Astrocyte of the spinal cord (primary cell): ENCODE data around the gene ZMIZ1.
A peak's percentile ranks its signal among the peaks of the same experiment; 100 is the strongest.

Experiments used
- DNase-seq: peaks from one replicate; pipeline ENCODE4 v3.0.0; 2011; ENCODE audit warnings: low read depth, low spot score
- H3K4me3 ChIP-seq: 2 replicates; pipeline ENCODE4 v1.5.1; 2011; ENCODE audit warnings: low read depth, mild to moderate bottlenecking, low read length, moderate library complexity
- CTCF ChIP-seq: IDR thresholded peaks from 2 replicates; pipeline ENCODE4 v1.5.1; 2012; ENCODE audit warnings: low read depth, mild to moderate bottlenecking, low read length, inconsistent platforms
- in situ Hi-C: cut with HindIII; loops from 2 replicates; pipeline ENCODE4 v1.10.0; 2017; ENCODE audit warnings: low sequenced_read_pairs

The ZMIZ1 gene

GRCh38 chr10:79127151-79127961, 58.6 kb downstream of the ZMIZ1 start:
- in situ Hi-C loops: no loop called here
- DNase-seq: peak; percentile 84
- no peak overlapping the region for H3K4me3 ChIP-seq
- TF ChIP-seq CTCF: no peak

- no peak overlapping the region for H3K4me3 ChIP-seq
- TF ChIP-seq CTCF: no peak
- no peak for DNase-seq
- in situ Hi-C loops: no loop called here
Measured at GRCh38 chr10:79128241-79128922, 59.6 kb downstream of the ZMIZ1 start.

- in situ Hi-C loops: no loop called here
- TF ChIP-seq CTCF: no peak
- DNase-seq: no peak
- H3K4me3 ChIP-seq: no peak overlapping the region
Measured at GRCh38 chr10:79128923-79129305, 60.1 kb downstream of the ZMIZ1 start.

GRCh38 chr10:79129361-79129997, 60.7 kb downstream of the ZMIZ1 start:
- peak; percentile 14 for TF ChIP-seq CTCF
- peak; percentile 73 for DNase-seq
- no peak overlapping the region for H3K4me3 ChIP-seq
- in situ Hi-C loops: no loop called here

GRCh38 chr10:79130255-79130654, 61.5 kb downstream of the ZMIZ1 start:
- no peak for TF ChIP-seq CTCF
- no peak overlapping the region for H3K4me3 ChIP-seq
- no peak for DNase-seq
- in situ Hi-C loops: no loop called here

- DNase-seq: no peak
- no peak for TF ChIP-seq CTCF
- in situ Hi-C loops: no loop called here
- H3K4me3 ChIP-seq: no peak overlapping the region
Measured at GRCh38 chr10:79130846-79131245, 62.1 kb downstream of the ZMIZ1 start.
